ENCODE data around the gene ZFHX2. TPM values are rescaled to one million over a fixed set of nuclear protein-coding genes. Genes with fewer than 3 reads are reported as not detected.

Gene ZFHX2
- total RNA-seq, 1 donor from 2014 or later: 0.90 TPM

- peak overlapping the region; percentile 90 for H3K4me3 Mint-ChIP-seq
- Histone ChIP-seq H3K27ac (no peak overlapping the region), H3K36me3 (no peaks in the 10 kb centered on the region), H3K4me1 (peaks cover 29% of the 10 kb centered on the region), H3K79me2 (ENCODE audit: low read depth) (peaks cover 10% of the 10 kb centered on the region), H3K27me3 (no peaks in the 10 kb centered on the region), H3K9me3 (ENCODE audit: low read depth) (no peaks in the 10 kb centered on the region), H4K20me1 (ENCODE audit: low read depth) (peaks cover 3% of the 10 kb centered on the region), H3K4me3 (peak overlapping the region; percentile 73), H3K9ac (no peak overlapping the region), H3F3A (ENCODE audit: low read depth) (peaks cover 29% of the 10 kb centered on the region), H3K4me2 (peak overlapping the region; percentile 86), H2AFZ (replicated peaks) (no peak overlapping the region)
- H3K36me3 Mint-ChIP-seq: no peaks in the 10 kb centered on the region
- DNase-seq (ENCODE audit: low spot score): no peak
- no peaks in the 10 kb centered on the region for H3K9me3 Mint-ChIP-seq
- peaks cover 42% of the 10 kb centered on the region for H3K4me1 Mint-ChIP-seq
- peaks cover 12% of the 10 kb centered on the region for H3K27me3 Mint-ChIP-seq (ENCODE audit: insufficient read depth, low read depth)
- TF ChIP-seq CTCF (IDR thresholded peaks at IDR 0.05) (no peak), EZH2 (IDR thresholded peaks at IDR 0.05) (no peak), EZH2phosphoT487 (IDR thresholded peaks at IDR 0.05) (no peak)
- no peak overlapping the region for H3K27ac Mint-ChIP-seq
These were observed 16.5 kb upstream of the ZFHX2 start for GRCh38 chr14:23568021-23568599.

- peak within 1 kb of the TSS; percentile 14 for H3K9ac ChIP-seq
- no peaks in the 10 kb centered on the region for H3K9me3 ChIP-seq (ENCODE audit: low read depth)
- Mint-ChIP-seq H3K27ac (peak within 1 kb of the TSS; percentile 97), H3K4me3 (peak within 1 kb of the TSS; percentile 90), H3K4me1 (peaks cover 39% of the 10 kb centered on the region), H3K27me3 (ENCODE audit: insufficient read depth, low read depth) (peaks cover 12% of the 10 kb centered on the region), H3K36me3 (no peaks in the 10 kb centered on the region), H3K9me3 (no peaks in the 10 kb centered on the region)
- H3K36me3 ChIP-seq: no peaks in the 10 kb centered on the region
- peak within 1 kb of the TSS; percentile 73 for H3K4me3 ChIP-seq
- H2AFZ ChIP-seq (replicated peaks): peak within 1 kb of the TSS; percentile 81
- DNase-seq (ENCODE audit: low spot score): peak; percentile 84
- H3F3A ChIP-seq (ENCODE audit: low read depth): peaks cover 32% of the 10 kb centered on the region
- H3K27me3 ChIP-seq: no peaks in the 10 kb centered on the region
- peaks cover 6% of the 10 kb centered on the region for H4K20me1 ChIP-seq (ENCODE audit: low read depth)
- H3K79me2 ChIP-seq (ENCODE audit: low read depth): peaks cover 10% of the 10 kb centered on the region
- peak within 1 kb of the TSS; percentile 86 for H3K4me2 ChIP-seq
- TF ChIP-seq EZH2 (IDR thresholded peaks at IDR 0.05) (no peak), EZH2phosphoT487 (IDR thresholded peaks at IDR 0.05) (no peak), CTCF (IDR thresholded peaks at IDR 0.05) (no peak)
- H3K27ac ChIP-seq: no peak within 1 kb of the TSS
- H3K4me1 ChIP-seq: peaks cover 29% of the 10 kb centered on the region
These were observed 15.8 kb upstream of the ZFHX2 start, which contains the start of gene AP1G2 for GRCh38 chr14:23567186-23568020. Gene AP1G2 (minus strand): TSS chr14:23567791. CDS start chr14:23567314, 477 bp downstream.

GRCh38 chr14:23566778-23567185 lies 15.2 kb upstream of the ZFHX2 start:
- Histone ChIP-seq H3F3A (ENCODE audit: low read depth) (peaks cover 32% of the 10 kb centered on the region), H3K9me3 (ENCODE audit: low read depth) (no peaks in the 10 kb centered on the region), H4K20me1 (ENCODE audit: low read depth) (peaks cover 8% of the 10 kb centered on the region), H3K36me3 (no peaks in the 10 kb centered on the region), H3K9ac (peak overlapping the region; percentile 14), H3K79me2 (ENCODE audit: low read depth) (peaks cover 10% of the 10 kb centered on the region), H3K4me3 (peak overlapping the region; percentile 73), H3K4me2 (peak overlapping the region; percentile 86), H2AFZ (replicated peaks) (no peak overlapping the region), H3K4me1 (peaks cover 29% of the 10 kb centered on the region), H3K27ac (no peak overlapping the region), H3K27me3 (no peaks in the 10 kb centered on the region)
- Mint-ChIP-seq H3K27me3 (ENCODE audit: insufficient read depth, low read depth) (peaks cover 12% of the 10 kb centered on the region), H3K4me1 (peaks cover 34% of the 10 kb centered on the region), H3K27ac (no peak overlapping the region), H3K36me3 (no peaks in the 10 kb centered on the region), H3K4me3 (peak overlapping the region; percentile 90), H3K9me3 (no peaks in the 10 kb centered on the region)
- peak; percentile 39 for DNase-seq (ENCODE audit: low spot score)
- TF ChIP-seq EZH2phosphoT487 (IDR thresholded peaks at IDR 0.05) (no peak), EZH2 (IDR thresholded peaks at IDR 0.05) (no peak), CTCF (IDR thresholded peaks at IDR 0.05) (peak; percentile 27)

All from neural progenitor cell (in vitro differentiated cells).